ENCODE data around the gene SLC13A3. TPM values are rescaled to one million over a fixed set of nuclear protein-coding genes. Genes with fewer than 3 reads are reported as not detected.

SLC13A3 gene
- total RNA-seq, 1 donor from 2014 or later = 2.9 TPM

DNA sequence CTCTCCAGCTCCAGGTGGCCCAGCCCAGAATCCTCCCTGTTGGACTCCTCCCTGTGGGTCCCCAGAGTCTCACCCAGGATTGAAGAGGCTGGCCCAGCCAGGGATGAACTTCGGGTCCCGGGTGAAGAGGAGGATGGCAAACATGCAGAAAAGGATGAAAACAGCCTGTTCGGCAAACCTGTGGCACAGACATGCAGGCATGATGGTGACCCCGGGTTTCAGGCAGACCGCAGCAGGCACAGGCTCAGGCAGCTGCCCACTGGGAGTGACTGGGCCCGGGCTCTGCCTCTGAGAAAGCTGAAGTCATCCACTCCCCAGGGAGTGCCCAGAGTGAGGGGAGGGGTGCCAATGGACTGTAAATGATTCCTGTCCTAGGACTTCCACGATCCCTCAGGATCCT, 63.3 kb downstream of the SLC13A3 start:
- TF ChIP-seq, protein P1, sequence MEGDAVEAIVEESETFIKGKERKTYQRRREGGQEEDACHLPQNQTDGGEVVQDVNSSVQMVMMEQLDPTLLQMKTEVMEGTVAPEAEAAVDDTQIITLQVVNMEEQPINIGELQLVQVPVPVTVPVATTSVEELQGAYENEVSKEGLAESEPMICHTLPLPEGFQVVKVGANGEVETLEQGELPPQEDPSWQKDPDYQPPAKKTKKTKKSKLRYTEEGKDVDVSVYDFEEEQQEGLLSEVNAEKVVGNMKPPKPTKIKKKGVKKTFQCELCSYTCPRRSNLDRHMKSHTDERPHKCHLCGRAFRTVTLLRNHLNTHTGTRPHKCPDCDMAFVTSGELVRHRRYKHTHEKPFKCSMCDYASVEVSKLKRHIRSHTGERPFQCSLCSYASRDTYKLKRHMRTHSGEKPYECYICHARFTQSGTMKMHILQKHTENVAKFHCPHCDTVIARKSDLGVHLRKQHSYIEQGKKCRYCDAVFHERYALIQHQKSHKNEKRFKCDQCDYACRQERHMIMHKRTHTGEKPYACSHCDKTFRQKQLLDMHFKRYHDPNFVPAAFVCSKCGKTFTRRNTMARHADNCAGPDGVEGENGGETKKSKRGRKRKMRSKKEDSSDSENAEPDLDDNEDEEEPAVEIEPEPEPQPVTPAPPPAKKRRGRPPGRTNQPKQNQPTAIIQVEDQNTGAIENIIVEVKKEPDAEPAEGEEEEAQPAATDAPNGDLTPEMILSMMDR (IDR thresholded peaks at IDR 0.05; ENCODE audit: unreplicated experiment) = no peak
- Mint-ChIP-seq H3K4me1 (ENCODE audit: low read depth) (no peaks in the 10 kb centered on the region), H3K4me3 (ENCODE audit: low read depth) (no peak overlapping the region), H3K27me3 (no peaks in the 10 kb centered on the region), H3K27ac (no peak overlapping the region), H3K36me3 (ENCODE audit: insufficient read depth) (no peaks in the 10 kb centered on the region), H3K9me3 (ENCODE audit: low read depth) (peaks cover 2% of the 10 kb centered on the region)
- DNase-seq (ENCODE audit: low spot score, unreplicated experiment) = no peak

DNA sequence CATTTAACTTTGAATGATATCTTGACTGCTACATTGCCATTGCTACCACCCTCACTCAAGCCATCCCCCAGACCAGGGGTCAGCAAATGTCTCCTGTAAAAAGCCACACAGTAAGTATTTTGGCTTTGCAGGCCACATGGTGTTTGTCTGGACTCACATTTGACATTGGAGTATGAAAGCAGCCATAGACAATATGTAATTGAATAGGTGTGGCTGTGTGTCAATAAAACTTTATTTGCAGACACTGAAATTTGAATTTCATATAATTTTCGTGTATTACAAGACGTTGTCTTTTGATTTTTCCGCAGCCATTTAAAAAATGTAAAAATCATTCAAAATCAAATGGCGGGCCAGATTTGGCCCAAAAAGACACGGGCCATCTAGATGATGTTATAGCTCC, 64.5 kb downstream of the SLC13A3 start:
- no peak overlapping the region for H3K4me3 Mint-ChIP-seq (ENCODE audit: low read depth)
- H3K27me3 Mint-ChIP-seq = no peaks in the 10 kb centered on the region
- no peaks in the 10 kb centered on the region for H3K36me3 Mint-ChIP-seq (ENCODE audit: insufficient read depth)
- no peak for DNase-seq (ENCODE audit: low spot score, unreplicated experiment)
- H3K27ac Mint-ChIP-seq = no peak overlapping the region
- H3K4me1 Mint-ChIP-seq (ENCODE audit: low read depth) = no peaks in the 10 kb centered on the region
- TF ChIP-seq, protein P1 (IDR thresholded peaks at IDR 0.05; ENCODE audit: unreplicated experiment) = no peak
- no peaks in the 10 kb centered on the region for H3K9me3 Mint-ChIP-seq (ENCODE audit: low read depth)

DNA sequence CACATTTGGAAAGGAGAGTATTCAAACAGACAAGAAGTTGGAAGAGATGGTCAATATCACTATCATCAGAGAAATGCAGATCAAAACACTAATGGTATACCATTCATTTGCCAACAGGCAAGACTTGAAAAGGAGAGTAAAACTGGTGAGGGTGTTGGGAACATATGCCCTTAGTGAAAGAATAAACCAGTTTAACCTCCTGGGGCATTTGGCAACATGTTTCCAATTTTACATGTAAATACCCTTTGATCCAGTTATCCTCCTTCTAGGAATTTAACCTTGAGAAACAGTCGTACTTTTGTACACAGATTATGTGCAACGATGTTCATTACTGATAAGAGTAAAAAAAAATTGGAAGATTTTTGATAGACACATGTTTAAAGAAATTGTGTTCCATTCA, 66.8 kb downstream of the SLC13A3 start:
- TF ChIP-seq, protein P1 (IDR thresholded peaks at IDR 0.05; ENCODE audit: unreplicated experiment) = no peak
- H3K4me1 Mint-ChIP-seq (ENCODE audit: low read depth) = no peaks in the 10 kb centered on the region
- H3K27ac Mint-ChIP-seq = no peak overlapping the region
- H3K36me3 Mint-ChIP-seq (ENCODE audit: insufficient read depth) = peaks cover 2% of the 10 kb centered on the region
- DNase-seq (ENCODE audit: low spot score, unreplicated experiment) = no peak
- no peaks in the 10 kb centered on the region for H3K9me3 Mint-ChIP-seq (ENCODE audit: low read depth)
- no peak overlapping the region for H3K4me3 Mint-ChIP-seq (ENCODE audit: low read depth)
- H3K27me3 Mint-ChIP-seq = no peaks in the 10 kb centered on the region

DNA sequence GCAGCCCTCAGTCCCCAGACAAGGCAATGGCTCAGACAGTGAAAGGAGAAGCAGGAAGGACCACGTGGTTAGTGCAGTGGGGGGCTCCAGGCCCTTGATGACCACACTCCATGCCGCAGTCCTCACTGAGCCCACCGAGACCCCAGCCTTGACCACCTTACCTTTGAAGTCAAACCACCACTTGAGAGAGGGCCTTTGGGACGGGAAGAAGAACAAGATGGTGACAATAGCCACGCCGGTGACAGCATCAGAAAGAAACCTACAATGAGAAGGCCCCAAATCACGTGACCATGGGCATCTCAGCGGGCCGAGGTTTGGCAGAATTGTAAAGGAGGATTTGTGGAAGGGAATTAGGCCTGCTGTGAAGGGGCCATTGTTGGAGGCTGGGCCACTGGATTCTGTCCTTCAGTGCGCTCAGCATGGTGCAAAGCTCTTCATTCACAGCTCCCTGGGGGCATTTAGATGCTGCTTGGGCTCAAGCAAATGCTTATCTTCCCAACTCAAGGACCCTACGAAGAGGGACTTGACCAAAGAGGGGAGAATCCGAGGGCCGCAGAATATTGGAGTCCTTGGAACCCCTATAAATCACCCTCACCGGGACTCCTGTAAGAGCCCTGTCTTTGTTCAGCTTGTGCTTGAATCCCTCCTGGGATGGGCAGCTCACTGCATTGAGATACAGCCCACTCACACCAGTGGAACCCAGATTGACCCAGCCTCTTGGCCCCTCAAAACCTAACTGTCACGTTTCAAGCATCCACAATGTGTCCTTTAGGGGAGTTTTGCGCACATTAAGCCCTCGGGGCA, 67.6 kb downstream of the SLC13A3 start:
- Mint-ChIP-seq H3K9me3 (ENCODE audit: low read depth) (no peaks in the 10 kb centered on the region), H3K27ac (no peak overlapping the region), H3K27me3 (no peaks in the 10 kb centered on the region), H3K36me3 (ENCODE audit: insufficient read depth) (peaks cover 2% of the 10 kb centered on the region), H3K4me1 (ENCODE audit: low read depth) (no peaks in the 10 kb centered on the region), H3K4me3 (ENCODE audit: low read depth) (no peak overlapping the region)
- no peak for DNase-seq (ENCODE audit: low spot score, unreplicated experiment)
- TF ChIP-seq, protein P1 (IDR thresholded peaks at IDR 0.05; ENCODE audit: unreplicated experiment) = no peak

DNA sequence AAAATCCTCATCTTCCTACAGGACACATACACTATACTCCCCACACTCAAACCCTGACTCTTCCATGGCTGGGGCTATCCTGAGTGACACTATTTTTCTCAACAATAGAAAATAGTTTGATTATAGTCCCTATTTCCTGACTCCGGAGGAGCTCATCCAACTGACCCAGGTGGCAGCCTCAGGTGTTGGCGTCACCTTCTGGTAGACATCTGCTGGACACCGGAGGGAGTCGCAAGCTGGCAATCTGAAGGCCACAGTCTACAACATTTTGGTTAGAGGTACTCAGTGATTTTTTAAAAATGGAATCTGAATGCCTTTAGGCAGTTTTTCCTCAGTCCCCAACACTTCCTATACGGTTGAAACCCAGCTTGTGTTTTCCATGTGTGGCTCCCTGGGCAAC, 68.6 kb downstream of the SLC13A3 start:
- H3K27me3 Mint-ChIP-seq = no peaks in the 10 kb centered on the region
- peaks cover 2% of the 10 kb centered on the region for H3K36me3 Mint-ChIP-seq (ENCODE audit: insufficient read depth)
- H3K4me1 Mint-ChIP-seq (ENCODE audit: low read depth) = no peaks in the 10 kb centered on the region
- TF ChIP-seq, protein P1 (IDR thresholded peaks at IDR 0.05; ENCODE audit: unreplicated experiment) = no peak
- no peak overlapping the region for H3K27ac Mint-ChIP-seq
- H3K4me3 Mint-ChIP-seq (ENCODE audit: low read depth) = no peak overlapping the region
- no peak for DNase-seq (ENCODE audit: low spot score, unreplicated experiment)
- no peaks in the 10 kb centered on the region for H3K9me3 Mint-ChIP-seq (ENCODE audit: low read depth)

All from progenitor cell of endocrine pancreas (in vitro differentiated cells).